GM19099 (cell line): Measurements from ENCODE around the gene GREM2.

ENCODE experiments used
- POLR2A ChIP-seq: IDR thresholded peaks from 3 replicates; pipeline ENCODE4 v1.6.1; 2011; ENCODE audit warnings: low read depth; ENCODE audit not compliant: insufficient read length; ENCODE audit errors: extremely low read depth

The GREM2 gene

GRCh38 chr1:240533154-240533780 lies 78.7 kb downstream of the GREM2 start:
- no peak for TF ChIP-seq POLR2A

- no peak for TF ChIP-seq POLR2A
Observed at GRCh38 chr1:240528591-240528990, 83.4 kb downstream of the GREM2 start.

- no peak for TF ChIP-seq POLR2A
Observed at GRCh38 chr1:240527086-240527485, 84.9 kb downstream of the GREM2 start.

DNA sequence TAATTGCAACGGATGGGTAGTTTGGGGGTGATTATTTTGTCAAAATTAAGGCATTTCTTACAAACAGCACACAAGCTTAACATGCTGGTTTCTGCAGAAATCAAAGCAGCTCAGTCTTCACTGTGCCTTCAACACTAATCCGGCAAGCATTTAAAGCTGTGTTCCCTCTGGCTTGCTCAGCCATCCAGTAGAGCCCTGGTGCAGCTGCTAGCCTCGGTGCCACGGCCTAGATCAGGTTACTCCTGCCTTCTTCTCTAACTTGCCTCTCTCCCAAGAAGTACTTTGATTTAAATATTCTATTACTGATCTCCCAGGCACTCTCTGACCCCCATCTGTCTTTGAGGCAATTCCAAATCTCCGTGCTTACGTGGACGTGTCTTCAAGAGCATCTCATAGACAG lies 85.6 kb downstream of the GREM2 start:
- TF ChIP-seq POLR2A = no peak

- TF ChIP-seq POLR2A = no peak
Observed at GRCh38 chr1:240524356-240525069, 87.4 kb downstream of the GREM2 start.

GRCh38 chr1:240522122-240522822 lies 89.7 kb downstream of the GREM2 start:
- no peak for TF ChIP-seq POLR2A

DNA sequence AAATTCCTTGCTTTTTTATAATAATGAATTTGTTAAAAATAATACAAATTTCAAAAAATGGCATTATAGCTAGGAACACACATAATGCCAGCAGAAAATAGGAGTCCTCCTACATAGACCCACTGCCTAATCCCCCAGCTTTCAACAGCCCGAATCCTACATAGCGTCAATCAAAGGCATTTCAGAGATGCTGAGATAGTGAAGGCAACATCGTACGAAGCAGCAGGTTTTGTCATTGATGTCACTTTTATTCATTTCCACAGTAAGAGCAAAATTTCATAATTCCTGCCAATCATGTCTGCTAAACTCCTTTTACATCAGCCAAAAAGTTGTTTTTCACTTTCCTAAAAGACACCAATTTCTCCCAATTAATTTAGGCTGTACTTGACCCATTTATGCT lies 94.1 kb downstream of the GREM2 start:
- TF ChIP-seq POLR2A = no peak

DNA sequence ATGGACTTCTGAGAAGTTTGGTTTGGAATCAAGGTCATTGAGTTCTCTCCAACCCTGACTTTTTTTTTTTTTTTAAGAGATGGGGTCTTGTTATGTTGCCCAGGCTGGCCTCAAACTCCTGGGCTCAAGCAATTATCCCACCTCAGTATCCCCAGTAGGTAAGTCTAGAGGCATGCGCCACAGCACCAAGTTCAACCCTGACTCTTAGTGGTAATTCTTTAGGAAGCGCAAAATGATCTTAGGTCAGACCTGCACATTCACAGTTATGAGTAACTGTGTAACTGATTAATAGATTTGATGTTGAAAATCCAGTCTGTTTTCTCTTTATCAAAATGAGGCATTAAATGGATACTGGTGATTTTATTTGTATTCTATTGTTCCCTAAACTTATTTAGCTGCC lies 95.9 kb downstream of the GREM2 start:
- TF ChIP-seq POLR2A = no peak

GRCh38 chr1:240515505-240515904 lies 96.5 kb downstream of the GREM2 start:
- no peak for TF ChIP-seq POLR2A

GRCh38 chr1:240511789-240512188 lies 100.2 kb downstream of the GREM2 start:
- TF ChIP-seq POLR2A = no peak

DNA sequence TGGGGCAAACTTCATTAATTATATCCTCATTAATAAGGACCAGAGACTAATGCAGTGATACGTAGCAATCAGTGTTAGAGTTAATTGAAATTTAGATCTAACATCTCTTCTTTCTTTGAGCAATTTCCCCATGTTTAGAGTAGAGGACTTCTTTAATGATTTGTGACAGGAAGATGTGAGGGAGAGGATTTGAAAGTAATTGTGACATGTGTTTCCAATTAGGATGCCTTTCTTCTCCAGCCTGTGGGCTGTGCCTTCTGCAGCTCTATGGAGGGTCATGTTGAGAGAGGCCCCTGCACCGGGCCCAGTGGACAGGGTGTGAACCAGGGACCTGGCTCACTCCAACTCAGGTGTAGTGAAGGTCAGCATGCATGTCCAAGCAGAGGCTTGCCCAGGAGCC lies 103.0 kb downstream of the GREM2 start:
- TF ChIP-seq POLR2A = no peak

GRCh38 chr1:240508201-240508600 lies 103.8 kb downstream of the GREM2 start:
- no peak for TF ChIP-seq POLR2A

DNA sequence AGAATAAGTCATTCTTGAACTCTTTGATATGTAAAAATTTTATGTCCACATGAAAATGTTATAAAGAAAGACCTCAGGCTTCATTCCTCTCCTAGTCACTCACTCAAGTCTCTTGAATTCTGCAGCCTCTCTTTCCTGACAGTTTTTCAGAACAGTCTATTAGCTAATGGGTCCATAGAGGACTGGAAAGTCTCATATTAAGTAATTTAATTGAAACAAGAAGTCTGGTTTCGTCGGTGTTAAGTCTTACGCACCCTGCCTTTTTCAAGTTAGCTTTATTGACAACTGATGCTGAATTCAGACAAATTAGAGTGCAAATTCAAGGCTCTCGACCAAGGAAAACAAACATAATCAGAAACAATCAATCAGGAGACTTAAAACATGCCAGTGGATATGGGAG lies 105.8 kb downstream of the GREM2 start:
- TF ChIP-seq POLR2A = no peak

DNA sequence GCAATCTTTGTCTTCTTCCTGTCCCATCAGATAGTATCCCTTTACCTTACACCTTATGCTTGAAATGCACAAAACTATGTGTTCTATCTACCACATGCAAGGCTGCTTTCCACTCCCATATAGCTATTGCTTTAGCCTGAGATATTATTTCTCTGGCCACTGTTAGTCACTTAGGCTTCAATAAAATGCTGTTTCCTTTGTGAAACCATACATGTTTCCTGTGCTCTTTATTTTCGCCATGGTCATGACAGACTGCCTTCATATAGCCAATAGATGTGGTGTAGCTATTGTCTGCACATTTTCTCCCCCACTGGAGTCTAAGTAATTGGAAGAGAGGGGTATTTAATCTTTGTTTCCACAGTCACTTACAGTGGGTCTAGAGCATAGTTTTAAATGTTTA lies 108.4 kb downstream of the GREM2 start:
- TF ChIP-seq POLR2A = no peak

- TF ChIP-seq POLR2A = no peak
Observed at GRCh38 chr1:240503036-240503435, 108.9 kb downstream of the GREM2 start.

GRCh38 chr1:240501115-240501514 lies 110.8 kb downstream of the GREM2 start:
- TF ChIP-seq POLR2A = no peak
